RWPE1 (cell line): ENCODE data around the gene USP46.

ENCODE experiments used
- CTCF ChIA-PET: fragments of 350-600 bp; sonication (Branson Sonifier 250); formaldehyde crosslinking; extraction: SDS; loops from one replicate; lab custom pipeline; 2021; lab: Yijun Ruan, JAX
- POLR2A ChIA-PET: fragments of 400-600 bp; formaldehyde crosslinking; extraction: SDS; loops from one replicate; lab custom pipeline; 2020; ENCODE audit warnings: antibody characterized with exemption; ENCODE audit not compliant: low non-redundant PET; lab: Yijun Ruan, JAX
- DNase-seq: peaks from one replicate; pipeline ENCODE4 v3.0.0; 2012; ENCODE audit warnings: low spot score
- H3K27ac ChIP-seq: fragments of 450-650 bp; 2 replicates; pipeline ENCODE4 v1.5.1; 2017
- CTCF ChIP-seq: fragments of 450-650 bp; conservative IDR thresholded peaks from 2 replicates; pipeline ENCODE4 v1.5.1; 2017; ENCODE audit warnings: low read depth, mild to moderate bottlenecking

Gene USP46

DNA sequence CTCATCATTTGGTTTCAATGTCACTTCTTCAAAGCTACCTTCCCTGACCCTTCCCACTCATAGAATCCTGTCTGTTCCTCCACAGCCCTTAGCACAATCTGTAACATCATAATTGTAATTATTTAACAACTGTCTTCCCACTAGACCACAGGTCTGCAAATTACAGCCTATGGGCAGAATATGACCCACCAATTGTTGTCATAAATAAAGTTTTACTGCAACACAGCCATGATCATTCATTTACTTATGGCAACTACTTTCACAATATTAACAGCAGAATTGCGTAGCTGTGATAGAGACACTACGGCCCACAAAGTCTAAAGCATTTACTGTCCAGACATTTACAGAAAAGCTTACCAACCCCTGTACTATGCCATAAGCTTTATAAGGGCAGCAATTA is 15.9 kb downstream of the USP46 start:
- no peak overlapping the region for H3K27ac ChIP-seq
- DNase-seq = no peak
- ChIA-PET CTCF (no interaction called here), POLR2A (no interaction called here)
- TF ChIP-seq CTCF = no peak

DNA sequence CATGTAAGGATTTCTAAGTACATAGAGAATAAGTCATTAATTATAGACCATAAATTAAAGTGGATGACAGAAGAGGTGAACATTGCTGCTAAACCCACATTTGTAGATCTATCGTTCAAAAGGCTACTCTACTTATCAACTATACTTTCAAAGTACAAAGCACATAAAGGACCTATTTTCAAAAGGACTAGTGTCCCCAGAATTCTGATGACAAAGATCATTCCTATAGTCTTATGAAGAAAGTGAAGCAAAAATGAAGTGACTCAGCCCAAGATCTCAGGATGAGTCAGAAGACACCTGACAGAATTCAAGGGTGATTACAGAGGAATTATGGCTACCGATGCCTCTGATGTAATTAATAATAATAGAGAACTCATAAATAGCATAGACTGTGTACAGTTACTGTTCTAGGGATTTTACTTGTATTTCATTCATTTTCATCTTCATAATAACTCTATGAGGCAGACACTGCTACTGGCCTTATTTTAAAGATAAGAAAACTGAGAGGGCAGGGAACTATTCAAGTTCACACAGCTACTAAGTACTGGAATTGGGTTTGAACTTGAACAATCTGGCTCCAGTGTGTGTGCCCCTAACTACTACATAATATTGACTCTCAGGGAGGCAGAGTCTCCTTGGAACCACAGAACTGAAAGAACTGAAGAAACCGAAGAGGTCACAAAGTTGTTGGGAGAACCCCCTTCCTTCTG is 17.1 kb downstream of the USP46 start:
- ChIA-PET CTCF (no interaction called here), POLR2A (no interaction called here)
- TF ChIP-seq CTCF = no peak
- DNase-seq = peak; percentile 70
- no peak overlapping the region for H3K27ac ChIP-seq

- ChIA-PET POLR2A (no interaction called here), CTCF (interaction anchor here (1.0 kb wide), 1 partner anchor 96 kb away, joined by 3 read pairs; no protein-coding TSS in a partner anchor)
- TF ChIP-seq CTCF = no peak
- peak; percentile 36 for DNase-seq
- H3K27ac ChIP-seq = no peak overlapping the region
These were observed 18.1 kb downstream of the USP46 start for GRCh38 chr4:52640808-52641565.

GRCh38 chr4:52638717-52639116 is 20.4 kb downstream of the USP46 start:
- ChIA-PET CTCF (no interaction called here), POLR2A (no interaction called here)
- no peak for DNase-seq
- TF ChIP-seq CTCF = no peak
- no peak overlapping the region for H3K27ac ChIP-seq

DNA sequence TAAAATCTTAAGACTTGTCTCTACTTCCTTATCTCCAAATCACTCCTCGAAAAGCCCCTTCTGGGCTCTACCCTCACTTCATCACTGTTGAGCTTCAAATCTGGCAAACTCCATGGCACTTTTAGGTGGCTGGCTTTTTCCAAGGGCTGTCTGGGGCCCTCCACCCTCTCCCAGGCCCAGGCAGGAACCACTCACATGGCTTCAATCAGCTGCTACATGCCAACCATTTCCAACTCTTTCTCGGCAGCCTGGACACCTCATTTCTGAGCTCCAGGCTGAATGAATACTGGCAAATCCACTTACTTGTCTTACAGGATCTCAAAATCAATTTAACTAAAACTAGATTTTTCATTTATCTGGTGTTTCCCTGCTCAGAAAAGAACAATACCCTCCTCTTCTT is 22.0 kb downstream of the USP46 start:
- ChIA-PET CTCF (no interaction called here), POLR2A (no interaction called here)
- H3K27ac ChIP-seq = no peak overlapping the region
- no peak for DNase-seq
- no peak for TF ChIP-seq CTCF

GRCh38 chr4:52635560-52635959 is 23.5 kb downstream of the USP46 start:
- no peak for DNase-seq
- H3K27ac ChIP-seq = no peak overlapping the region
- TF ChIP-seq CTCF = no peak
- CTCF ChIA-PET = no interaction called here
- POLR2A ChIA-PET = no interaction called here
